Ovary (tissue), 9 donors: Measurements from ENCODE around the gene NNMT. TPM values are rescaled to one million over a fixed set of nuclear protein-coding genes. Genes with fewer than 3 reads are reported as not detected.
A peak's percentile ranks its signal among the peaks of the same experiment; 100 is the strongest.
"Not testable (repeated sequence)": the region's sequence is repeated elsewhere in the genome, so short reads cannot be mapped to it uniquely, and the experiment has no call there.

Experiments
- DNase-seq, 5 donors: peaks; one replicate each; pipeline ENCODE4 v3.0.0-alpha.2; 2019 to 2020
- H3K27ac ChIP-seq, 2 donors: fragments of 200-600 bp; one replicate each; pipeline versions ENCODE4 v1.5.1 to v1.8.0; 2019 to 2022
- H3K27me3 ChIP-seq: fragments of 200-600 bp; one replicate; pipeline ENCODE4 v1.8.0; 2022
- H3K36me3 ChIP-seq: fragments of 200-600 bp; sonication (generic); one replicate; pipeline ENCODE4 v1.5.1; 2019
- H3K4me1 ChIP-seq: one replicate; pipeline ENCODE4 v1.8.1; 2013; ENCODE audit warnings: mild to moderate bottlenecking, moderate library complexity; ENCODE audit not compliant: insufficient read depth
- H3K4me3 ChIP-seq: fragments of 200-600 bp; sonication (generic); one replicate; pipeline ENCODE4 v1.5.1; 2017
- H3K9me3 ChIP-seq, 2 donors: fragments of 200-600 bp in 1 of 2; sonication (generic) in 1 of 2; one replicate each; pipeline versions ENCODE4 v1.5.1 to v1.8.1; 2013 to 2019; ENCODE audit warnings: mild to moderate bottlenecking in 1 of 2, moderate library complexity in 1 of 2
- CTCF ChIP-seq, 3 donors: fragments of 450-650 bp in 2 of 3; fragments of 200-600 bp in 1 of 3; IDR thresholded peaks; one replicate each; pipeline versions ENCODE4 v1.5.1 to v1.8.0; 2016 to 2022; ENCODE audit warnings: antibody characterized with exemption in 3 of 3, mild to moderate bottlenecking in 1 of 3
- EP300 ChIP-seq: sonication (generic); formaldehyde crosslinking; IDR thresholded peaks from one replicate; pipeline ENCODE4 v1.6.1; 2017; ENCODE audit warnings: antibody characterized with exemption
- POLR2A ChIP-seq: fragments of 450-650 bp; IDR thresholded peaks from one replicate; pipeline ENCODE4 v1.6.1; 2017; ENCODE audit warnings: antibody characterized with exemption, mild to moderate bottlenecking, moderate library complexity
- whole genome bisulfite sequencing, 3 donors: extraction: QIAGEN DNeasy Blood & Tissue Kit in 1 of 3; methylation state at CpG; one replicate each; pipeline versions ENCODE4 v1.1.5 to v1.1.7; 2013 to 2017; 5-methylcytosine and 5-hydroxymethylcytosine counted together
- intact Hi-C, 4 donors: fragments of 100-400 bp; cut with DNase I; formaldehyde crosslinking; loops; one replicate each; pipeline versions ENCODE4 v1.11.0 to v1.15.1; 2022 to 2023
- polyA plus RNA-seq, 2 donors: library from polyadenylated mRNA; stranded (reverse); fragments of 200-250 nt in 1 of 2; fragments of 350-450 nt in 1 of 2; fragmentation: Illumina TruSeq in 1 of 2; extraction: RNeasy Lipid Tissue Mini Kit (QIAGEN cat#74804) in 1 of 2; gene quantifications; one replicate each; pipeline ENCODE4 v1.2.3, GENCODE V29; 2013 to 2014
- total RNA-seq, 7 donors: library from RNA; depleted of rRNA in 2 of 7; stranded (reverse); fragments of >200 nt in 2 of 7; fragmentation: NEBNext Ultra II Directional in 3 of 7; extraction: Animal tissue kit (Norgen Biotek cat#: 25700) in 3 of 7; gene quantifications; one replicate each; pipeline versions ENCODE4 v1.1.0 to v1.2.4, GENCODE V29; 2016 to 2023
- donor health status: DM: no; HTN: no; CAD: no; lungs with moderate emphysema.
- donor health status: DM: no; HTN: no; CAD: no.
- donor health status: Bipolar disorder and iron deficiency.
- donor health status: DM: yes; HTN: yes; CAD: no.
- donor health status: DM: no; HTN: no; CAD: no.
- donor health status: DM: yes; HTN: yes; CAD: no.

Gene NNMT
- total and polyA plus RNA-seq, 9 donors, result 9.5 to 295 (median 129) TPM

- H3K27ac ChIP-seq, result no peak overlapping the region
- H3K9me3 ChIP-seq, result no peaks in the 10 kb centered on the region
- no peak overlapping the region for H3K4me3 ChIP-seq
- no peaks in the 10 kb centered on the region for H3K36me3 ChIP-seq
- no peak for DNase-seq
- intact Hi-C loops, result no loop called here
- WGBS, 3 donors, result 59 to 88% (median 78%) methylated on average over 1 of the region's 1 CpG
- no peak for TF ChIP-seq EP300
- TF ChIP-seq POLR2A, result no peak
- TF ChIP-seq CTCF (IDR thresholded peaks at IDR 0.05), result no peak
- H3K4me1 ChIP-seq, result no peaks in the 10 kb centered on the region
- no peaks in the 10 kb centered on the region for H3K27me3 ChIP-seq
These were observed 34.2 kb downstream of the NNMT start for GRCh38 chr11:114330373-114330772.

- WGBS, 3 donors, result 28 to 38% (median 28%) methylated on average over 18 of the region's 18 CpGs
- TF ChIP-seq POLR2A (no peak), CTCF (IDR thresholded peaks at IDR 0.05) (peak; percentile 74 to 84 (median 75)), EP300 (no peak)
- Histone ChIP-seq H3K27ac (no peak overlapping the region), H3K9me3 (no peaks in the 10 kb centered on the region), H3K4me1 (peaks cover 3% of the 10 kb centered on the region), H3K4me3 (no peak overlapping the region), H3K36me3 (no peaks in the 10 kb centered on the region), H3K27me3 (no peaks in the 10 kb centered on the region)
- DNase-seq, result peak; percentile 26 to 45 (median 36)
- intact Hi-C loops, result loop anchor here in 1 of 4 donors (2.0 kb wide), 1 partner anchor 422 kb away; no protein-coding TSS in a partner anchor
These were observed 44.3 kb downstream of the NNMT start for GRCh38 chr11:114340311-114341131.

- DNase-seq, H3K9me3 ChIP-seq, H3K27ac ChIP-seq, H3K4me1 ChIP-seq, H3K36me3 ChIP-seq, H3K27me3 ChIP-seq, H3K4me3 ChIP-seq: not testable (repeated sequence)
- WGBS, 3 donors, result 85 to 86% (median 85%) methylated on average over 3 of the region's 3 CpGs
- intact Hi-C loops, result loop anchor here in 1 of 4 donors (2.0 kb wide), 1 partner anchor 421 kb away; no protein-coding TSS in a partner anchor
These were observed 45.5 kb downstream of the NNMT start for GRCh38 chr11:114341667-114342066.

- TF ChIP-seq EP300, result no peak
- TF ChIP-seq POLR2A, result no peak
- TF ChIP-seq CTCF (IDR thresholded peaks at IDR 0.05), result no peak
- H3K4me3 ChIP-seq, result no peak overlapping the region
- no peak overlapping the region for H3K27ac ChIP-seq
- no peaks in the 10 kb centered on the region for H3K27me3 ChIP-seq
- H3K9me3 ChIP-seq, result no peaks in the 10 kb centered on the region
- peaks cover 3% of the 10 kb centered on the region for H3K4me1 ChIP-seq
- intact Hi-C loops, result no loop called here
- WGBS, 3 donors, result 81 to 89% (median 88%) methylated on average over 2 of the region's 2 CpGs
- H3K36me3 ChIP-seq, result no peaks in the 10 kb centered on the region
- DNase-seq, result no peak
These were observed 46.3 kb downstream of the NNMT start for GRCh38 chr11:114342476-114342875.

GRCh38 chr11:114343020-114343419 is 46.8 kb downstream of the NNMT start:
- TF ChIP-seq POLR2A (no peak), CTCF (IDR thresholded peaks at IDR 0.05) (no peak), EP300 (no peak)
- 77 to 86% (median 84%) methylated on average over 6 of the region's 6 CpGs for WGBS, 3 donors
- H3K4me1 ChIP-seq, result peaks cover 3% of the 10 kb centered on the region
- H3K9me3 ChIP-seq, result no peaks in the 10 kb centered on the region
- intact Hi-C loops, result no loop called here
- no peaks in the 10 kb centered on the region for H3K27me3 ChIP-seq
- H3K27ac ChIP-seq, result no peak overlapping the region
- H3K36me3 ChIP-seq, result no peaks in the 10 kb centered on the region
- no peak overlapping the region for H3K4me3 ChIP-seq
- DNase-seq, result no peak
